Measurements from ENCODE around the gene RFTN1.

The RFTN1 gene

DNA sequence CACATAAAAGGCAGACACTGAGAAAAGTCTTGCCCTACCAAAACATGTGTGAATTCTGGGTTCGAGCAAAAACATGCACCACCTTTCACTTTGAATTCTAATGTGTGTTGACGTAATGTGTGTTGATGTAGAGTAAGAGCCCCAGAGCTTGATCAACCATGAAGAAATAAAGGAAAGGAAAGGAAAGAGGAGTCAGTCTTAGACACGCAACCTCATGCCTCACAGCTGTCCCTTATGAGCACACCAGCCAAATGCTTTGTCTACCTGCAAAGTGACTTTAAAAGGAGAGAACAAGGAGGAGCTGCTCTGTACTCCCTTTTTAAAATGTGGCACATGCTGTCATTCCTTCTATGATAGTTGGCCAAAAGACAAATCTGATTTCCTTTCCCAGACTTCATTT is 80.8 kb downstream of the RFTN1 start:
- DNase-seq (ENCODE audit: low spot score), result no peak

DNA sequence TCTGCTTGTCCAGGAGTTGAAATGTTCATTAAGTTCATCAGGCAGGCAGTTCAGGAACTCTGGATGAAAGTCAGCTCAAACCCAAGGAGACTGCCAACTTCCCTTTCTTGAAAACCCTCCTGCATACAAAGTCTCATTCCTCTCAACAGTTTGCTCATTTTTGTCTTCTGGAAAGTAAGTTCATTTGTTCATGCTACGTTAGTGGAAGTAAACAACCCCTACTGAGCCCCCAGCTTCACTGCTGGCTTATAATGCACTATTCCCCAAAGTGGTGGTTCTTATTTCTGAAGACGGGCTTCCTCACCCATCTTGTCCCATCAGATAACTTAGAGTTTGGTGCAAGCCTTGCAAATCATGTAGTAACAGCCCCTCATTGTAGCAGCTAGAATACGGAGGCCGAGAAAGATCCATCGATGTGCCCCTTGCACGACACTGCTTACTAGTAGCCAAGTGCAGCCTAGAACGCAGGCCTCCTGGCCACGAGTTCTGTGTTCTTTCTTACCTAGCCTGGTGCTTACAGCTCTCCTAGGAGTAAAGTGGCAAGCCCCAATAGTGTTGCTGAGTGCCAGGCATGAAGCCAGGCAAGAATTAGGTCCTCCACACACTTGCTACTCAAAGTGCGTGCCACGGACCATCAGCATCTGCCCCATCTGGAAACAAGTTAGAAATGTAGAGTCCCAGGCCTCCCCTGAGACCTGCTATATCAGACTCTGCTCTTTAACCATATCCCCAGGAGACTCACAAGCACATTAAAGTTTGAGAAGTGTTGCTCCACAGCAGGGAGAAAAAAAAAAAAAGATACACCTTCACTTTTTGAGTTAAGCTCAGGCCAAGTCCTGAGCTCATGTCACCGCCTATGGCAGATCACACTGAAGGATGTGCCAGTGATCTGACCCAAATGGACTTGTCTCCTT is 82.5 kb downstream of the RFTN1 start:
- DNase-seq (ENCODE audit: low spot score), result no peak

DNA sequence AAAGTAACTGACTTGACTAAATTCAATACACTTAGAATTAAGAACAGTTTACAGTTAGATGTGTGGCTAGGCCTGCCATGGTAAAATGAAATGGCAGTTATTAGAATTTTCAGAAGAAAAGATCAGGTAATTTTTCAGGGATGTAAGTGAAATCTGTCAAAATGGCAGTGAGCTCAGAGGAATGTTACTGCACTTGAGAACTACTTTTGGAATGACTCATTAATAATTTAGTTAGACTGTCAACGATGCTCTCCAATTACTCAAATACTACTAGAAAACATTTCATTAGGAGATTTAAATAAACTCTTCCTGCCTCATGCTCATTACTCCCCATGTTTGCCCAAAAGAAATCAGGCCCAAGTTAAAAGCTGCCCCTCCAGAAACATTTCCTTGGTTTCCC is 84.4 kb downstream of the RFTN1 start:
- DNase-seq (ENCODE audit: low spot score), result no peak

DNA sequence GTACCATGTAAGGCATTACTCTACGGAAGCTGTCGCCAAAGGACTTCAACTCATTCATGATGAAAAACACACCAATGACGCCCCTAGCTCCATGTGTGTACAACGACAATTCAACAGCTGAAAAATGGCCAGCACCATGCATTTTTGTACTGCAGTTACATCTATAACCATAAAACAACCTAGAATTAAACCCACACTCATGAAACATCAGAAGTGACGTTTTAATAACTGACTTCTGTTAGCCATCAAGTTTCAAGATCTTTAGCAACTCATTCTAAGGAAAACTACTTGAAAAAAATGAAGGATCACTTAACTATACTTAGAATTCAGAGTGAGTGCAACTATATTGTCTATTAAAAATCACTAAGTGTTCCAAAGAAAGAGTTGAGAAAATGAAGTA is 84.9 kb downstream of the RFTN1 start:
- no peak for DNase-seq (ENCODE audit: low spot score)

DNA sequence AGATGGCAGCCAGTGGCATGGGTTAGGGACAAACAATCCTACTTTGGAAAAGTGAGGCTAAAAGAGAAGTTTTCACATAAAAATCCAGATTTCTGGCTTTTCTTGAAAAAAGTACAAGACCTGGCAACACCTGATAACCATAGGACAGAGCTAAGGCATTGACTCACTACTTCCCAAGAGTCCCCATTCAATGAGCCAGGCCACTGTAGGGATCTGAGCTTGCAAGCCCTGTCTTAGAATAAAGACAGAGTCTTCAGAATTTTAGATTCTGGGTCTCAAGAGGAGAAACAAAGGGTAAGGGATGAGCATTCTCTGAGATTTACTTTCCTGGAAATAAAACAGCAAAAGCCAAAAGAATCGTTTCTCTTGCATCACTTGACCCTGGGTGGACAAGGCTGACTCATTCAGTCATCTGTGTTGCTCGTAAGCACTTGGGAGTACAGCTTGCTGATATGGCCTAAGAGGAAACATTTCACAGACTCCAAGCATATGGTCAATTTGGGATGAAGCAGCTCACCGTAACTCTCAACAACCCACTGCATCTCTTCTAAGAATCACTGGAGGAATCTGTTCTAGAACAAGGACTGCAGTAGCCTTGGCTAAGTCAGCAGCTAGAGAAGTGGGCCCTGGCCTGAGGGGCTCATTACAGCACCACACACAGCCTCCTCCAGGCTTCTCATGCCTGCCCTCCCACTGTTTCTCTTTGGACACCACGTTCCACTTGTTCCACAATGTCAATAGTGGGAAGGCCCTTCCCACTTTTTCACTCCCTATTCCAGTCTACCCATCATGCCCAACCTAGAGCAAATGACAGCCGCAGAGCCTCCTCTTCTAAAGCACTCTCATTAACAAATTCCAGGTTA is 86.2 kb downstream of the RFTN1 start:
- no peak for DNase-seq (ENCODE audit: low spot score)

DNA sequence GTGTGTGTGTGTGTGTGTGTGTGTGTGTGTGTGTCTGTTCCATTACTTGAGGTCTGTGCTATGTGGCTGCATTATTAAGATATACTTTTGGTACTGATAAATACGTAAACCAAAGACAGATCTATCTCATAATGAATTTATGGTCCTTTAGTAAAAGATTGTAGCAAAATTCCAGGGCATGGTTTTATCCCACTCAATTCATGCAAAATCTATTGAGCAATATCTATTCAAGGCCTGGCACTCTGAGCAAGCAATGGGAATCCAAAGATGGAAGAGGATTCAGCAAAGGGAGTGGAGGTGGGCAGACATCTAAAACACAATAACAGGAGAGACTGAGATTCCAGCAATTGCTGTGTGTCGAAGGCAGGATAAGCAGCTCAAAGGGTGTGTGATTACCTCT is 86.8 kb downstream of the RFTN1 start:
- DNase-seq (ENCODE audit: low spot score), result no peak

DNA sequence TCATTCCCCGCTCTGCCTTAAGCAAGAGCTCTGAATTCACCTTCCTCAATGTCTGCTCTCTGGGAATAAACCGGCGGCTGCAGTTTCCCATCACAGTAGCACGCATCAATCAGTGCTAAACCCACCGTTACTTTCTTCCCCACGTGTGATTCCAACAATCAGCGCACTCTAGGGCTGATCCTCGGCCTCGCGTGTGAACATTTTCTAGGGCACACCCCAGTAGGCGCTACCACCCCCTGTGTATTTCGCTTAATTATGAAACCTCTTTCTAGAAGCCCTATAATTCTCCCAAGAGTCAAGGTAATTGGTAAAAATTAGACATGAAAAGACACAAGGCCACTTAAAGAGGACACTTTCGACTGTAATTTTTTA is 87.5 kb downstream of the RFTN1 start:
- DNase-seq (ENCODE audit: low spot score), result no peak

DNA sequence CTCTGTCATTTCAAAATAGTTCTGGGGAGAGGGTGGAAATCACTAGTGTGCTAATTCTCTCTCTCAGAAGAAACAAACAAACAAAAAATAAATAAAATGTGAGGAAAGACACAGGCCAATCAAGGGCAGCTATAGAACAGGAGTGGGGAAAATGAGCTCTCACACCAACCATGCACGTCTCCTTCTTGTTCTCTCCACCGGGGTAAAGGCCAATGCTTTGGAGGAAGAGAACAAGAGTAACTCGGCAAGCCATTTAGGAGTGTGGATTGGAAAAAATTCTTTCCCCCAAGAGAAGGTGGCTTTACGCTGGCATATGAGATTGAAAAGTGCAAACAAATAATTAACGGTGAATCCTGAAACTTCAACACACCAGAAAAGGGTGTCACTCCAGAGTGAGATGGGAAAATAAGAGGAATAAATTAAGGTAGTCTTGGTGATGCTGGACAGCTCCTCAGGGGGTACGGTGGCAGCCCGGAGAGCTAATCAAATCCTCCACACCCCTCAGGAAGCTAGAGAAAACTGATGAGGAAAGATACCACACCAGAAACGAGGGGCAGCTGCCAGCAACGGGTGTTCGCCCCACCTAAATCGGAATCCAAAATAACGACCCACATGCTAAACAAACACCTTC is 88.0 kb downstream of the RFTN1 start:
- DNase-seq (ENCODE audit: low spot score), result no peak

DNA sequence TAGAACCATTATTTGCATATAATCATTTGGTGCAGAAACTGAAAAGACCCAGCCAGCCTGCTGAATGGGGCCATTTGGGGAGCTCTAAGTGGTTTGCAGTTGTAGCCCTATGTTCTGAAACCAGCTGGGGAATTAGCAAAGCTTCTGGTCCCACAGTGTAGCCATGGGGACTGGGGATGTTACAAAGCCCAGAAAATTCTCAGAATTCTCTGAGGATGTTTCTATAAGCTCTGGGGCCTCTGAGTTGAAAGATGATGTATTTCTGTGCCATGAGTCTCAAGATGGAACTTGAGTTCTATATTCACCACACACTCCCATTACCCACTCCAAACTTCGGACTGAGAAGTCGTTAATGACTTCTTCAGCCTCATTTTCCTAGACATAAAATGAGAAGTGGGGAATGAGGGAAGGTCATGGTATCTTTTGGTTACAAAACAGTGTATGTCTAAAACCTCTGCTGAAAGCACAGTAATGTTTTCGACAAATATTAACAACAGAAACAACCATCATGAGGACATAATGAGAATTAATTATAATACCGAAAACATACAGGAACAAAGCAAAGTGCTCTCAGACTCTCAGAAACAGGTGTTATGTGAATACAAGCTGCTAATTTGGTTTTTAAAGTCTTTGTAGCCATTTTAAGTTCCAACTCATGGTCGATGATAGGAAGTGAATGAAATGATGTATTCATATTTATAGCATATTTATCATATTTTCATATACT is 89.4 kb downstream of the RFTN1 start:
- no peak for DNase-seq (ENCODE audit: low spot score)

DNA sequence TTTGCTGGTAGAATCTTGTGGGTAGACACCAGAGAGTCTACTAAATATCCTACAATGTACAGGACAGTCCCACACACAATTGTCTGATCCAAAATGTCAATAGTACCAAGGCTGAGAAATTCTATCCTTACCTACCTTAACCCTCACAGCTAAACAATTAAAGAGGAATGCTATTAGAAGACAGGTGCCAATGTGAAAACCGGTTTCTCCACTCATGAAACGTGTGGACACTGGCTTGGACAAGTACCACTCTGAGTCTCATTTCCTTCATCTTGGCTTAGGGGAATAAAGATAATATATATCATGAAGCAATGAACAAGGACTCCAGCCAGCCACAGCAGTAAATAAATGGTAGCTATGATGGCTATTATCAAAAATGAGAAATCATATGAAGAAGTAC is 90.2 kb downstream of the RFTN1 start:
- no peak for DNase-seq (ENCODE audit: low spot score)

DNA sequence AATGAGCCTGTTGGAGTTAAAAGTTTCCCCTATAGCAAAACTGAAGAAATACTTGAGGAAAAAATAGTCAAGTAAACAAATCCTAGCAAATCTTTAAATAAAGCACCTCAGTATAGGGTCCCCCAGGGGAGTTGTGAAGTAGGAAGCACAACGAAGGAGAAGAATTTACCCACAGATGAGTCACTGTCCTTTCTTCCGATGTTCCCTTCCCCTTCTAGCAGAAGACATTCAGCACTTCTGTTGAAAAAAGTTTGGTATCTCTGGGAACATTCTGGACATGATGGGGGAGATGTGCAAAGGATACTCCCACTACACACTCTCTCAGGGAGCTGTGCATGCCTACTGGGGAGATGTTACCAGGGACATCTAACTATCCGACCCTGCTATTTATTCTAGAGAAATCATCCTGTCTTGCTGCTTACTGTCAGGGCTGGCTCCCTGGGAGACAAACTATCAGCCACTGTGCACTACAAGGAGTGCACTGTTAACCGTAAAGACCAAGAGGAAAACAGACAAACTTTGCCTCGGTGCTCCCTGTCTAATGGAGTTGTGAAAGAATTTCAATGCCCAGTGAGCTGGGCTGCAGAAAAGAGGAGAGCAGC is 93.8 kb downstream of the RFTN1 start:
- no peak for DNase-seq (ENCODE audit: low spot score)

DNA sequence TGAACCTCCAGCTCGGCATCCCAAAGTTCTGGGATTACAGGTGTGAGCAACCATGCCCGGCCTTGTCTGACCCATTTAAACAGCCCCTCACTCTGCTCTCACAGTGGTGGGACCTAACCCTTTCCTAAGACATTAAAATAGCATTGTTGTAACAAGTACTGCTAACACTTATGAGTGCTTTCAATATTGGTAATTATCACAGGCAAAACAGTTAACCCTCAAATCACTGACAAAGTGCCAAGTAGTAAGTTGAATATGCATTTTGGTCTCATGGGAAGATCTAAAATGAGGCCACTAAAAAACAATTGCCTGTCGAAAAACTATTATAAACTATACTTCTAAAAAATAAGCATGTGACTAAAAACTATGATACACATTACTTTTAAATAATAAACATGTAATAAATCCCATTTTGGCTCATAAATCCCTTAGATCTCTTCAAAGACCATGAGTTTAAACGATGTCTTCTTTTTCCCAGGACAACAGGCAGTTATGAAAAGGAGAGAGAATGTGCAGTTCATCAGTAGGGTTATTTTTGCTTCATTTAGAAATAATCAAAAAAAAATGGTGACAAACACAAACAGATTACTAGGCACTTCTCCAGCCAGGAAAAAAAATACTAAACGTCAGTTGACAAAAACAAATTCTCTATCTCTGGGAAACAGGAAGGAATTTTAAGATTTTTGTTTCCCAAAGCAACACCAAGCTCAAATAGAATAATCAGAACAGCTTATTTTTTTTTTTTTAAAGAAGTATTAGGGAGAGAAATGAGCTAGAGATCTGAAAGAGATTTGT is 95.4 kb downstream of the RFTN1 start:
- DNase-seq (ENCODE audit: low spot score), result no peak

DNA sequence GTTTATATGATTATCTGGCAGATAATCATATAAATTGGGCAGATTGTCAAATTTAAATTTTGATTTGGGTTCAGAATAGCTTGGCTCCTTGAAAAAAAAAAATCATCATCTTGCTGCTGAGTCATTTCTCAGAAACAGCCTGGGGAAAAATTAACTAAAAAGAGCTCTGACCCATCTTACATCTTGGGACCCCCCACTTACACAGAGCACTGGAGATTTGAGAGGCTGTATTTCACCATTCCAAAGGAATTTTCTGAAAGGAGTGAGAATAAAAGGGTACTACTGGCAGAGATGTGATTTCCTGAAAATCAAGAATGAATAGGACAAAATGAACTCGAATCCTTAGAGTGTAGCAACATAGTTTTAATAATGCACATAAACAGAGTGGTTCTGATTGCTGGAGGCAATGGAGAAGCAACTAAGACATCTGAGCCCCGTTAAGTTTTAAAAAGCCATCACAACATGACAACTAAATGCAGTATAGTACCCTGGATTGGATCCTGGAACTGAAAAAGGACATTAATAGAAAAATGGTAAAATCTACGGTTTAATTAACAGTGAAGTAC is 97.5 kb downstream of the RFTN1 start:
- DNase-seq (ENCODE audit: low spot score), result no peak

DNA sequence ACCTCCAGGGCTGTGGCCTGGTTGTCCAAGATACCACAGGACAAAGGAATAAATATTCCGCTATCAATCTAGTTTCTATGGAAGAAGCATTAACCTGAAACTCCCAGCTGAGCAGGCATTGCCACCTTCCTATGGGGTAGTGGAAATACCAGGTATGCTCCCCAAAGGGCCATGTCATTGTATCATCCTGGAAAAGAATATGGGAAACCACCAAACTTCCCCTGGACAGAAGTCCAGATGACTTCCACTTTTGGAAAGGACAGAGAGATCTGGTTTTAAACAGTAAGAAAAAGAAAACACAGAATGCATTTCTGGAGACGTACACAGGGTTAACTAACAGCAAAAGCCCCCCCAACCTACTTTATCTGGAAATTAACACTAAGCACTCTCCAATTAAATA is 100.2 kb downstream of the RFTN1 start:
- DNase-seq (ENCODE audit: low spot score), result no peak

DNA sequence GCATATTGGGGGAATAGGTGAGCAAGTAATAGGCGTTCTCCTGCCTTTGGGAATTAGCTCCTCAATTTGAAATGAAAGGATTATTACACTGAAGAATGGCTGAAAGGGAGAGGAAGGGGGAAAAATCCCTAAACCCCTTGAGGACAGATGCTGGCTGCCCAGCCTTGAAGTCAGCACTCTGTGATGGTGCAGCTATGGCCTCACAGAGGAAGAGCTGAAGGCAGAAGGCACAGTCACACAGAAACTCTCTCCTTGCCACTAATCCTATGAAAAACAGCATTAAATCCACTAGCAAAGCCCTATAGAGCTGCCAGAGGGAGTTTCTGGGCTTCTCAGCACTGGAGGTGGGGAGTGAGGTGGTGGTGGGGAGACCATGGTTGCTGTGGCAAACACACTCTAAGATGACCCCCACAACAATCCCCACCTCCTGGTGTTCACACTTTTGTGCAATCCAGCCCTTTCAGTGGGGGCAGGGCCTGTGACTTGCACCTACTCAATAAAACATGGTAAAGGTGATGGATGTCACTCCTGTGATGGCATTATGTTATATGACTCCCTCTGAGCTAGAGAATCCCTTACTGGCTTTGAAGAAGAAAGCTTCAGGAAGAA is 101.2 kb downstream of the RFTN1 start:
- DNase-seq (ENCODE audit: low spot score), result no peak

DNA sequence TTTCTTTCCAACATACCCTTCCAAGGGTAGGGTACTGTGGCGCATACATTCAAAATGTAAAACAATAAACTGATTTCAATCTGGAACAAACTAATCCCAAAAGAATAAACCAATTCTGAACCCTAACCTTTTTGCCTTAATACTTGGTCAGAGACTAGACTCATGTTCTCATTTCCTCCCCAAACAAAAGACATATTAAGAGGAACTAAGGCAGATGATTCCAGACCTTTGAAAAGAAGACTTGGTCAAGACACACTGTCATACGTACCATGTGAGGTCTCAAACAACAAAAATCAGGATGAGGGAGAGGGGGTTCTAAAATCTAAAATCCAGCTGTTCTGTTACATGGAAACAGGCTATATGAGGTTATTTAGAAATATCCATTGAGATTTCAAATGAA is 102.1 kb downstream of the RFTN1 start:
- DNase-seq (ENCODE audit: low spot score), result no peak

DNA sequence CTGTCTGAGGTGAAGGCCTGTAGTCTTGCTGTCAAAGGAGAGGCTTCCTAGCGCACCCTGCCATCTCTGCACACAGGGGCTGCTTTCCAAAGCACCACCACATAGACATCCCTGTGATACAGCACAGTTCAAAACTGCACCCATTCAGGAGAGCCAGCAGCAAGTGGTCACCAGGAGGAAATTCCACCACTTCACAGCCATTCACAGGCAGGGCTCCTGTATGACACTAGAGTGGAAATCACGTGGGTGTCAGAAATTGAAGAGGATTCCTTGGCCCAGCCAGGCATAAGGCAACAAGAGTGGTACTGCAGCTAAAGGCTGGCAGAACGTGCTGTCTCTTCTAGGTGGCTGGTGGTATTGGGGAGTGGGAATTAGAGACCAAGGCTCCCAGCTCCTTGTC is 102.8 kb downstream of the RFTN1 start:
- no peak for DNase-seq (ENCODE audit: low spot score)

DNA sequence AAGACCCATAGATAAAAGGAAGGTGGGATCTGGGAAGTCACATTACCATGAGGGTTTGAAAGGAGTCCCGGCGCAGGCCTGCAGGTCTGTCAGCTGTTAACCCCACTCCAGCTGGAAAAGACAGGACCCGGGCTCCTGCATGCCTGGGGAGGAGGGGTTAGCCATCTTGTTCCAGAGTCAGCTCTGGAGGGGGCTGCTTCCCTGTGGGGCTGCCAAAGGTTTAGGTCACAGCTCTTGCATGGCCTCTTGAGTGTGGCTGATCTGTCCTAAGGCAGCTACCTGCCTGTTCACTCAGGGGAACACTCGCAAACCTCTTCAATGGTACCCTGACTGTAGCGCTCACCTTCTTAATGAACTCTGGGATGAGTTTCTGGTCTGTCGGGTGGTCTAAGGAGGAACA is 104.5 kb downstream of the RFTN1 start:
- DNase-seq (ENCODE audit: low spot score), result no peak

DNA sequence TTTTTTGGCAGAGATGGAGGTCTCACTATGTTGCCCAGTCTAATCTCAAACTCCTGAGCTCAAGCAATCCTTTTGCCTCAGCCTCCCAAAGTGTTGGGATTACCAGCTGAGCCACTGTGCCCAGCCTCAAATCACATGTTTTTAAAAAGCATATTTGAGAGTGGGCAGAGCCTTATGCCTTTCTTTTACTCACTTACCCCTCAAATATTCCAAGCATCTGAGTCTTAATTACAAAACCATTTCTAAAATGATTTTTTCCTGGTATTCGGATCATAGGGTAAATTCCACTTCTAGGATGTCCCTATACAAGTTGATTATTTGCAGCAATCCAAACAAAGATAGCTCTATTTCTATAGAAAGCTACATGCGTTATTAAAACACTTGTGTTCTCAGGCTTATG is 106.1 kb downstream of the RFTN1 start:
- no peak for DNase-seq (ENCODE audit: low spot score)

DNA sequence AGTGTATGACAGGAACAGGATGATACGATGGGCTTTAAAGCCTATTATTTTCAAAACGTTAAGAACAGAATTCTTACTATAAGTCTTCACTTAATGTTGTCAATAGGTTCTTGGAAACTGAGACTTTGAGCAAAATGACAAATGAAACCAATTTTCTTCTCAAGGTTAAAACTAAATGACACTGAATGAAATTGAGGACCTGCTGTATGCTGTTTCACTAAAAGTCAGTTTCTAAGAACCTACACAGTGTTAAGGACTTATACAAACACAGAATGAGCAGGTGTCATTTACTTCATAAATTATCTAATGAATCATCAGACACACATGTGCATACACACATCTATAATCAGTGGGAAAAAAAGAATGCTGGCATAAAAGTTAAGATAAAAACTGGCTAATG is 106.9 kb downstream of the RFTN1 start:
- no peak for DNase-seq (ENCODE audit: low spot score)

All from SW480 (cell line).